ENCODE measurements around the gene HMGN1.

Gene HMGN1

GRCh38 chr21:39367783-39368182 lies 18.9 kb upstream of the HMGN1 start:
- DNase-seq (ENCODE audit: low read depth): no peak

- no peak for DNase-seq (ENCODE audit: low read depth)
These were observed 17.7 kb upstream of the HMGN1 start for GRCh38 chr21:39366563-39366962.

GRCh38 chr21:39364949-39365348 lies 16.1 kb upstream of the HMGN1 start:
- no peak for DNase-seq (ENCODE audit: low read depth)

GRCh38 chr21:39363607-39364555 lies 15.0 kb upstream of the HMGN1 start:
- no peak for DNase-seq (ENCODE audit: low read depth)

- DNase-seq (ENCODE audit: low read depth): no peak
These were observed 13.8 kb upstream of the HMGN1 start for GRCh38 chr21:39362733-39363132.

- no peak for DNase-seq (ENCODE audit: low read depth)
These were observed 10.5 kb upstream of the HMGN1 start for GRCh38 chr21:39359382-39359781.

GRCh38 chr21:39353295-39353694 lies 4.4 kb upstream of the HMGN1 start:
- no peak for DNase-seq (ENCODE audit: low read depth)

- no peak for DNase-seq (ENCODE audit: low read depth)
These were observed 1.5 kb upstream of the HMGN1 start for GRCh38 chr21:39350094-39351005.

GRCh38 chr21:39349211-39350093 lies 564 bp upstream of the HMGN1 start:
- DNase-seq (ENCODE audit: low read depth): peak; percentile 76

GRCh38 chr21:39348040-39348354 lies 891 bp downstream of the HMGN1 start:
- DNase-seq (ENCODE audit: low read depth): no peak

GRCh38 chr21:39347537-39347936 lies 1.4 kb downstream of the HMGN1 start:
- no peak for DNase-seq (ENCODE audit: low read depth)

GRCh38 chr21:39346671-39347331 lies 2.1 kb downstream of the HMGN1 start:
- no peak for DNase-seq (ENCODE audit: low read depth)

GRCh38 chr21:39346206-39346605 lies 2.7 kb downstream of the HMGN1 start:
- DNase-seq (ENCODE audit: low read depth): no peak

GRCh38 chr21:39345440-39345839 lies 3.4 kb downstream of the HMGN1 start:
- DNase-seq (ENCODE audit: low read depth): no peak

- DNase-seq (ENCODE audit: low read depth): no peak
These were observed 4.0 kb downstream of the HMGN1 start for GRCh38 chr21:39344848-39345247.

- DNase-seq (ENCODE audit: low read depth): no peak
These were observed 7.5 kb downstream of the HMGN1 start for GRCh38 chr21:39341249-39341923.

GRCh38 chr21:39340687-39341086 lies 8.2 kb downstream of the HMGN1 start:
- DNase-seq (ENCODE audit: low read depth): no peak

GRCh38 chr21:39339231-39339630 lies 9.7 kb downstream of the HMGN1 start:
- no peak for DNase-seq (ENCODE audit: low read depth)

- no peak for DNase-seq (ENCODE audit: low read depth)
These were observed 12.4 kb downstream of the HMGN1 start for GRCh38 chr21:39336457-39337008.

- no peak for DNase-seq (ENCODE audit: low read depth)
These were observed 14.3 kb downstream of the HMGN1 start for GRCh38 chr21:39334611-39335010.

- DNase-seq (ENCODE audit: low read depth): no peak
These were observed 16.7 kb downstream of the HMGN1 start for GRCh38 chr21:39332175-39332574.

Measured in GM04504 (cell line).